ENCODE results near the gene NYAP2. TPM values are rescaled to one million over a fixed set of nuclear protein-coding genes. Genes with fewer than 3 reads are reported as not detected.
A peak's percentile ranks its signal among the peaks of the same experiment; 100 is the strongest.

Gene NYAP2
- total and polyA plus RNA-seq, 7 donors = 0.03 to 0.36 TPM; not detected in 5

DNA sequence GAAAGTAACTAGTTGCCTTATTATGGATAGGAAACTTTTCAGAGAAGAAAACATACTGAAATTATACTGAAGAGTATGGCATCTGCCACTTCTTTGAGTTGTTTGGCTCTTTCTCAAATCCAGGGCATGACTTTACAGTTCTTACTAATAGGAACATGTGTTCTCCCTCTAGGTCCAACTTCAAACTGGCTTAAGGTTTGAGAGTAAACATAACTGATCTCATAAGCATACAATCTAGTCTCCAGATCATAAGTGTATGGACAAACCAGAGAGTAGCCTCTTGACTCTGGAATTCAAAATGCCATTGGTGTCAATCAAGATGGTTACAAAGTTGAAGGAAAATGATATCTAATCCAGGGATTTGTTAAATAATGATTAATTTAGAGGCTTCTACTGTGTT lies 101.5 kb downstream of the NYAP2 start:
- Histone ChIP-seq H3K27me3 (no peaks in the 10 kb centered on the region), H3K4me1 (no peaks in the 10 kb centered on the region), H3K9me3 (no peaks in the 10 kb centered on the region), H3K27ac (no peak overlapping the region), H3K36me3 (no peaks in the 10 kb centered on the region), H3K4me3 (no peak overlapping the region)
- intact Hi-C loops (cut with DNase I) = no loop called here
- TF ChIP-seq POLR2AphosphoS5 (IDR thresholded peaks at IDR 0.05) = no peak
- DNase-seq = no peak

DNA sequence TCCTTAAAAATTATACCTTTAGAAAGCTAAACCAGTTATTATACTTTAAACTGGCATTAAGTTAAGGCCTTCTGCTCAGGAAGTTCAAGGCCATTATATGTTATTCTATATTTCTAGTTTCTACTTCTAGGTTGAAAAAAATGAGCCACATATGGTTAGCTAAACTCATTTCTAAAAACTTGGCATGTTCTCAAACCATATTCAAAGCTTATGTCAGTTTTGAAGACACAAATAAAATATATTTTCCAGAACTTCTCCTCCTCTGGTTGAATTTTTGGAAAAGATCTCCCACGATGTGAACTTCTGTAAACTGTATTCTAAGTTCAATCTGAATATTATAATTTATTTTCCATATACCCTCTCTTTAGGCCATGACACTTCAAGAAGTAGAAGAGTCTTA lies 103.5 kb downstream of the NYAP2 start:
- Histone ChIP-seq H3K27ac (no peak overlapping the region), H3K4me3 (no peak overlapping the region), H3K9me3 (no peaks in the 10 kb centered on the region), H3K36me3 (no peaks in the 10 kb centered on the region), H3K27me3 (no peaks in the 10 kb centered on the region), H3K4me1 (no peaks in the 10 kb centered on the region)
- TF ChIP-seq EP300 (IDR thresholded peaks at IDR 0.05) (no peak), POLR2A (IDR thresholded peaks at IDR 0.05) (no peak), POLR2AphosphoS5 (IDR thresholded peaks at IDR 0.05) (no peak)
- TF ChIP-seq, protein P1, sequence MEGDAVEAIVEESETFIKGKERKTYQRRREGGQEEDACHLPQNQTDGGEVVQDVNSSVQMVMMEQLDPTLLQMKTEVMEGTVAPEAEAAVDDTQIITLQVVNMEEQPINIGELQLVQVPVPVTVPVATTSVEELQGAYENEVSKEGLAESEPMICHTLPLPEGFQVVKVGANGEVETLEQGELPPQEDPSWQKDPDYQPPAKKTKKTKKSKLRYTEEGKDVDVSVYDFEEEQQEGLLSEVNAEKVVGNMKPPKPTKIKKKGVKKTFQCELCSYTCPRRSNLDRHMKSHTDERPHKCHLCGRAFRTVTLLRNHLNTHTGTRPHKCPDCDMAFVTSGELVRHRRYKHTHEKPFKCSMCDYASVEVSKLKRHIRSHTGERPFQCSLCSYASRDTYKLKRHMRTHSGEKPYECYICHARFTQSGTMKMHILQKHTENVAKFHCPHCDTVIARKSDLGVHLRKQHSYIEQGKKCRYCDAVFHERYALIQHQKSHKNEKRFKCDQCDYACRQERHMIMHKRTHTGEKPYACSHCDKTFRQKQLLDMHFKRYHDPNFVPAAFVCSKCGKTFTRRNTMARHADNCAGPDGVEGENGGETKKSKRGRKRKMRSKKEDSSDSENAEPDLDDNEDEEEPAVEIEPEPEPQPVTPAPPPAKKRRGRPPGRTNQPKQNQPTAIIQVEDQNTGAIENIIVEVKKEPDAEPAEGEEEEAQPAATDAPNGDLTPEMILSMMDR (IDR thresholded peaks at IDR 0.05) = no peak
- 78 to 85% methylated on average over 1 of the region's 1 CpG for WGBS, 2 donors
- intact Hi-C loops (cut with DNase I) = no loop called here
- DNase-seq = no peak

DNA sequence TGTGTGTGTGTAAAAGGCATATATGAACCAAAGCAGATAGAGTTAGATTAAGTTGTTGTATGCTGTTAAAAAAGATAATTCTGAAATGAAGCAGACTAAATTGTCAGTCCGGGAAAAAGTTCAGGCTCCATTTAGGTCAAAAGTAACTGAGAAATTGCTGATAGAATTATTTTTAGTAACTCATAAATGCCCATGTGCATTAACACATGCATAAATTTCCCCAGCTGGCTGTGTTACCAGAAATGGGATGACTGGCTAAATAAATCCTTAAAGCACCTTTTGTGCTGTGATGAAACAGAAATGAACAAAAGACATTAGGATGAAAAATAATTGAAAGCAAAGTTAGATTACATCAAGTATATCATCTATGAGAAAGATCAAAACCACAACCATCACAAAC lies 111.3 kb downstream of the NYAP2 start:
- H3K27me3 ChIP-seq = no peaks in the 10 kb centered on the region
- no peaks in the 10 kb centered on the region for H3K36me3 ChIP-seq
- H3K27ac ChIP-seq = no peak overlapping the region
- intact Hi-C loops (cut with DNase I) = no loop called here
- H3K4me1 ChIP-seq = peaks cover 0 to 8% (median 0%) of the 10 kb centered on the region in 4 donors
- WGBS, 2 donors = 75 to 76% methylated on average over 1 of the region's 1 CpG
- TF ChIP-seq POLR2A (IDR thresholded peaks at IDR 0.05) (no peak), EP300 (IDR thresholded peaks at IDR 0.05) (no peak), POLR2AphosphoS5 (IDR thresholded peaks at IDR 0.05) (peak in 2 of 4 donors; percentile 34 to 51)
- TF ChIP-seq, protein P1 (IDR thresholded peaks at IDR 0.05) = no peak
- no peaks in the 10 kb centered on the region for H3K9me3 ChIP-seq
- no peak for DNase-seq
- H3K4me3 ChIP-seq = no peak overlapping the region

DNA sequence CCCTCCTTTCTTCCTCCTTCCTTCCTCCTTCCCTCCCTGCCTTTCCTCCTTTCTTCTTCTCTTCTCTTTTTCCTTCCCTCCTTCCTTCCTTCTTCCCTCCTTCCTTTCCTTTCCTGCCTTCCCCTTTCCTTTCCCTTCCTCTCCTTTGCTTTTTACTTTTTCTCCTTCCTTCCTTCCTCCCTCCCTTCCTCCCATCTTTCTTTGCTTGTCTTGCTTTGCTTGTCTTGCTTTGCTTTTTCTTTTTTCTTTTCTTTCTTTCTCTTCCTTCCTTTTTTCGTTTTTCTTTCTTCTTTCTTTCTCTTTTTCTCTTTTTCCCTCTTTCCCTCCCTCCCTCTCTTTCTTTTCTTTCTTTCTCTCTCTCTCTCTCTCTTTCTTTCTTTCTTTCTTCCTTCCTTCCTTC lies 113.0 kb downstream of the NYAP2 start:
- TF ChIP-seq, protein P1 (IDR thresholded peaks at IDR 0.05) = no peak
- no peak for TF ChIP-seq POLR2AphosphoS5 (IDR thresholded peaks at IDR 0.05)
- no peak for TF ChIP-seq POLR2A (IDR thresholded peaks at IDR 0.05)
- no peak for TF ChIP-seq EP300 (IDR thresholded peaks at IDR 0.05)
- Histone ChIP-seq H3K27ac (no peak overlapping the region), H3K4me1 (peaks cover 0 to 8% (median 0%) of the 10 kb centered on the region in 4 donors), H3K36me3 (no peaks in the 10 kb centered on the region), H3K9me3 (no peaks in the 10 kb centered on the region), H3K27me3 (no peaks in the 10 kb centered on the region), H3K4me3 (no peak overlapping the region)
- 67 to 78% methylated on average over 1 of the region's 1 CpG for WGBS, 2 donors
- intact Hi-C loops (cut with DNase I) = no loop called here
- DNase-seq = no peak

DNA sequence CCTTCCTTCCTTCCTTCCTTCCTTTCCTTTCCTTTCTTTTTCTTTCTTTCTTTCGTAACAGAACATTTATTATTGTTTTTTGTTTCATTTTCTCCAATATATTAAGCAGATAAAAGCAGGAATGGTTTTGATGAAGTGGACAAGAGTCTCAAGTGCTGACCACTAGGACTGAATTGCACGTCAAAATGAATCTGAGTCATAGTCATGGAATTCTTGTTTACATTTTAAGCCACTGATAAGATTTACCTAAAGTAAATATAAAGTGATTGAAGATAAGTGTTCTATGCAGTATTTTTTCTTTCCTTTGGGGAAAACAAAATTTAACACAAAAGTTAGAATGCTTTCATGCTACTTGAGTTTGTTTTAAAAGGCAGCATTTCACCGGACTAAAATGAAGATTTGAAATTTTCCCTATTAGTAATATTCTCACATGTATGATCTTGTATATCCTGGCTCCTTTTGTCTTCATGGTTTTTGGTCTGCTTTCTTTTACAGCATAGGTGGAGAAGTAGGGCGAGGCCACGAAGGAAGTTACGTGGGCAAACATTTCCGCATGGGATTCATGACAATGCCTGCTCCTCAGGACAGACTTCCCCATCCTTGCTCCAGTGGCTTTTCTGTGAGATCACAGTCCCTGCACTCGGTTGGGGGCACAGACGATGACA lies 113.5 kb downstream of the NYAP2 start:
- peaks cover 0 to 8% (median 0%) of the 10 kb centered on the region in 4 donors for H3K4me1 ChIP-seq
- H3K9me3 ChIP-seq = no peaks in the 10 kb centered on the region
- H3K27me3 ChIP-seq = no peaks in the 10 kb centered on the region
- DNase-seq = no peak
- H3K4me3 ChIP-seq = no peak overlapping the region
- no peak overlapping the region for H3K27ac ChIP-seq
- 48 to 70% methylated on average over 9 of the region's 9 CpGs for whole genome bisulfite sequencing, 2 donors
- H3K36me3 ChIP-seq = no peaks in the 10 kb centered on the region
- TF ChIP-seq POLR2A (IDR thresholded peaks at IDR 0.05) = no peak
- TF ChIP-seq EP300 (IDR thresholded peaks at IDR 0.05) = no peak
- TF ChIP-seq, protein P1 (IDR thresholded peaks at IDR 0.05) = no peak
- TF ChIP-seq POLR2AphosphoS5 (IDR thresholded peaks at IDR 0.05) = no peak
- intact Hi-C loops (cut with DNase I) = no loop called here
